Thoracic aorta (tissue), 2 donors: Measurements from ENCODE around the gene REV3L. TPM values are rescaled to one million over a fixed set of nuclear protein-coding genes. Genes with fewer than 3 reads are reported as not detected.

Experiments used
- ATAC-seq: fragments of 150-250 bp; one replicate; pipeline ENCODE4 v1.8.0; 2017; ENCODE audit warnings: low read depth; ENCODE audit not compliant: insufficient number of reproducible peaks, low FRiP score
- DNase-seq: peaks from one replicate; pipeline ENCODE4 v3.0.0-alpha.2; 2020; ENCODE audit warnings: low spot score
- H3K27ac ChIP-seq, 2 donors: fragments of 200-600 bp; sonication (generic); 1 replicate in 1 of 2; 2 replicates in 1 of 2; pipeline ENCODE4 v1.5.1; 2016; ENCODE audit warnings: mild to moderate bottlenecking in 2 of 2, moderate library complexity in 2 of 2
- H3K27me3 ChIP-seq: fragments of 200-600 bp; sonication (generic); replicated peaks from 2 replicates; pipeline ENCODE4 v1.6.0; 2016; ENCODE audit warnings: mild to moderate bottlenecking; ENCODE audit not compliant: insufficient read depth
- H3K36me3 ChIP-seq: fragments of 200-600 bp; sonication (generic); one replicate; pipeline ENCODE4 v1.5.1; 2016
- H3K4me1 ChIP-seq, 2 donors: fragments of 200-600 bp; sonication (generic); 1 replicate in 1 of 2; 2 replicates in 1 of 2; pipeline versions ENCODE4 v1.5.1 to v1.6.0; 2016; ENCODE audit warnings: low read depth in 2 of 2, mild to moderate bottlenecking in 1 of 2; ENCODE audit not compliant: control insufficient read depth in 1 of 2
- H3K4me3 ChIP-seq: fragments of 200-600 bp; sonication (generic); 2 replicates; pipeline ENCODE4 v1.5.1; 2016; ENCODE audit warnings: mild to moderate bottlenecking
- H3K9me3 ChIP-seq: fragments of 200-600 bp; sonication (generic); 2 replicates; pipeline ENCODE4 v1.5.1; 2016
- CTCF ChIP-seq: fragments of 200-600 bp; sonication (generic); IDR thresholded peaks from one replicate; pipeline ENCODE4 v1.5.1; 2019; ENCODE audit warnings: antibody characterized with exemption
- total RNA-seq, 2 donors: library from RNA; depleted of rRNA; stranded (reverse); fragments of >200 nt; gene quantifications; one replicate each; pipeline versions ENCODE4 v1.1.0 to v1.2.3, GENCODE V29; 2016

REV3L gene
- total RNA-seq, 2 donors from 2014 or later, result 25.6 to 59.8 TPM

GRCh38 chr6:111527367-111527766 is 44.3 kb upstream of the REV3L start:
- H3K4me3 ChIP-seq, result no peak overlapping the region
- H3K4me1 ChIP-seq, result no peaks in the 10 kb centered on the region
- ATAC-seq (no peak), DNase-seq (no peak)
- no peaks in the 10 kb centered on the region for H3K36me3 ChIP-seq
- H3K9me3 ChIP-seq, result no peaks in the 10 kb centered on the region
- no peaks in the 10 kb centered on the region for H3K27me3 ChIP-seq
- no peak overlapping the region for H3K27ac ChIP-seq
- TF ChIP-seq CTCF, result no peak

- Histone ChIP-seq H3K27me3 (no peaks in the 10 kb centered on the region), H3K36me3 (no peaks in the 10 kb centered on the region), H3K4me3 (no peak overlapping the region), H3K4me1 (no peaks in the 10 kb centered on the region), H3K27ac (no peak overlapping the region), H3K9me3 (no peaks in the 10 kb centered on the region)
- TF ChIP-seq CTCF, result no peak
- DNase-seq (no peak), ATAC-seq (no peak)
These were observed 41.7 kb upstream of the REV3L start for GRCh38 chr6:111524735-111525134.

GRCh38 chr6:111524252-111524651 is 41.2 kb upstream of the REV3L start:
- TF ChIP-seq CTCF, result no peak
- no peaks in the 10 kb centered on the region for H3K36me3 ChIP-seq
- DNase-seq, result no peak
- no peaks in the 10 kb centered on the region for H3K4me1 ChIP-seq
- no peak overlapping the region for H3K27ac ChIP-seq
- no peaks in the 10 kb centered on the region for H3K27me3 ChIP-seq
- no peak overlapping the region for H3K4me3 ChIP-seq
- ATAC-seq, result no peak
- H3K9me3 ChIP-seq, result no peaks in the 10 kb centered on the region

GRCh38 chr6:111523484-111524167 is 40.6 kb upstream of the REV3L start:
- ATAC-seq (no peak), DNase-seq (no peak)
- Histone ChIP-seq H3K4me3 (no peak overlapping the region), H3K4me1 (no peaks in the 10 kb centered on the region), H3K36me3 (no peaks in the 10 kb centered on the region), H3K9me3 (no peaks in the 10 kb centered on the region), H3K27ac (no peak overlapping the region), H3K27me3 (no peaks in the 10 kb centered on the region)
- TF ChIP-seq CTCF, result no peak

- Histone ChIP-seq H3K27ac (no peak overlapping the region), H3K27me3 (no peaks in the 10 kb centered on the region), H3K4me1 (no peaks in the 10 kb centered on the region), H3K36me3 (no peaks in the 10 kb centered on the region), H3K4me3 (no peak overlapping the region), H3K9me3 (no peaks in the 10 kb centered on the region)
- TF ChIP-seq CTCF, result no peak
- DNase-seq (no peak), ATAC-seq (no peak)
These were observed 39.5 kb upstream of the REV3L start for GRCh38 chr6:111522393-111523020.
